Loucy (cell line): Measurements from ENCODE around the gene TSHZ2.

ENCODE experiments used
- EZH2phosphoT487 ChIP-seq: fragments of 200-600 bp; IDR thresholded peaks from 2 replicates; pipeline ENCODE4 v1.6.1; 2018; ENCODE audit warnings: antibody characterized with exemption, mild to moderate bottlenecking, moderate library complexity, borderline replicate concordance
- TF ChIP-seq, protein P1 (sequence below): fragments of 200-600 bp; sonication (generic); conservative IDR thresholded peaks from 2 replicates; pipeline ENCODE4 v1.5.1; 2014; ENCODE audit warnings: mild to moderate bottlenecking, antibody characterized with exemption, low read length

- TF ChIP-seq, protein P1, sequence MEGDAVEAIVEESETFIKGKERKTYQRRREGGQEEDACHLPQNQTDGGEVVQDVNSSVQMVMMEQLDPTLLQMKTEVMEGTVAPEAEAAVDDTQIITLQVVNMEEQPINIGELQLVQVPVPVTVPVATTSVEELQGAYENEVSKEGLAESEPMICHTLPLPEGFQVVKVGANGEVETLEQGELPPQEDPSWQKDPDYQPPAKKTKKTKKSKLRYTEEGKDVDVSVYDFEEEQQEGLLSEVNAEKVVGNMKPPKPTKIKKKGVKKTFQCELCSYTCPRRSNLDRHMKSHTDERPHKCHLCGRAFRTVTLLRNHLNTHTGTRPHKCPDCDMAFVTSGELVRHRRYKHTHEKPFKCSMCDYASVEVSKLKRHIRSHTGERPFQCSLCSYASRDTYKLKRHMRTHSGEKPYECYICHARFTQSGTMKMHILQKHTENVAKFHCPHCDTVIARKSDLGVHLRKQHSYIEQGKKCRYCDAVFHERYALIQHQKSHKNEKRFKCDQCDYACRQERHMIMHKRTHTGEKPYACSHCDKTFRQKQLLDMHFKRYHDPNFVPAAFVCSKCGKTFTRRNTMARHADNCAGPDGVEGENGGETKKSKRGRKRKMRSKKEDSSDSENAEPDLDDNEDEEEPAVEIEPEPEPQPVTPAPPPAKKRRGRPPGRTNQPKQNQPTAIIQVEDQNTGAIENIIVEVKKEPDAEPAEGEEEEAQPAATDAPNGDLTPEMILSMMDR = no peak
- no peak for TF ChIP-seq EZH2phosphoT487
Measured at GRCh38 chr20:53379833-53380120, 407.6 kb downstream of the TSHZ2 start.
